Limb (tissue), 2 donors: Measurements from ENCODE around the gene CAMTA1.
A peak's percentile ranks its signal among the peaks of the same experiment; 100 is the strongest.

Source experiments
- DNase-seq, 2 donors: peaks; one replicate each; pipeline ENCODE4 v3.0.0-alpha.2; 2016; ENCODE audit errors: extremely low spot score in 2 of 2

The CAMTA1 gene

DNA sequence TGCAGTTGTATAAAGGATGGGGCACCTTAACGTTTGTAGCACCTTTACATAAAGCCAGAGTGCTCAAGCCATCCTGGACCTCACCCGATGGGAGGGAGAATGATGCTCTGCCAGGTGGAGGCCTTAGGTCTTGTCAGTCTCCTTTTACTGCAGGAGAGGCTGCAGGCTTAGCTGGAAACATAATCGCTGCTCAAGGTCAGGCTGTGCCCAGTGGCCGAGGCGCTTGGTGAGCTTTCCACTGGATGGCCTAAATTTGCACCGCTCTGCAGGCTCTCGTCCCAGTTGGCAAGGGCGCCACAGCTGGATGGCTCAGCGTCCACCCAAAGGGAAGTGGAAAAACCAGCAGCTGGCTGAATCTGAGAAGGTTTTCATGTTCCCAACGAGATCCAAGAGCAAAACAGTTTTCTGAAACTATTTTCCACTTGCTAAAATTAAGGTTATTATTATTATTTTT, 438.9 kb downstream of the CAMTA1 start:
- no peak for DNase-seq

DNA sequence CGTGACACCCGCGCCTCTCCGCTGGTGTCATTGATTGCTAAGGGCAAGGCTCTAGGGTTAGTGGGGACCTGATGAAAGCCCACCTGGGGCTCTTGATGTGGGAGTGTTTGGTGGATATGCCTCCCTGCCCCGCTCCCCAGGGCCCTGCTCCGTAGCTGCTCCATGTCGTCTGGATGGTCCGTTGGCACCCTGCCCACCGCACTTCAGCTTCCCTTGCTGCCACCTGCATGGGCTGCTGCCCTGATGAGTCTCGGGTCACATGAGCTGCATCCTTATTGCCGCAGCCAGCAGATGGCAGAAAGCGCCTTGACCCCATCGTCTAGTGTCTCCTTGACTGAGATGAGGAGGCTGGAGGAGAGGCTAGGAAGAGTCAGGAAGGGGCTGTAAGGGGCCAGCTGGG, 439.4 kb downstream of the CAMTA1 start:
- DNase-seq, result no peak

DNA sequence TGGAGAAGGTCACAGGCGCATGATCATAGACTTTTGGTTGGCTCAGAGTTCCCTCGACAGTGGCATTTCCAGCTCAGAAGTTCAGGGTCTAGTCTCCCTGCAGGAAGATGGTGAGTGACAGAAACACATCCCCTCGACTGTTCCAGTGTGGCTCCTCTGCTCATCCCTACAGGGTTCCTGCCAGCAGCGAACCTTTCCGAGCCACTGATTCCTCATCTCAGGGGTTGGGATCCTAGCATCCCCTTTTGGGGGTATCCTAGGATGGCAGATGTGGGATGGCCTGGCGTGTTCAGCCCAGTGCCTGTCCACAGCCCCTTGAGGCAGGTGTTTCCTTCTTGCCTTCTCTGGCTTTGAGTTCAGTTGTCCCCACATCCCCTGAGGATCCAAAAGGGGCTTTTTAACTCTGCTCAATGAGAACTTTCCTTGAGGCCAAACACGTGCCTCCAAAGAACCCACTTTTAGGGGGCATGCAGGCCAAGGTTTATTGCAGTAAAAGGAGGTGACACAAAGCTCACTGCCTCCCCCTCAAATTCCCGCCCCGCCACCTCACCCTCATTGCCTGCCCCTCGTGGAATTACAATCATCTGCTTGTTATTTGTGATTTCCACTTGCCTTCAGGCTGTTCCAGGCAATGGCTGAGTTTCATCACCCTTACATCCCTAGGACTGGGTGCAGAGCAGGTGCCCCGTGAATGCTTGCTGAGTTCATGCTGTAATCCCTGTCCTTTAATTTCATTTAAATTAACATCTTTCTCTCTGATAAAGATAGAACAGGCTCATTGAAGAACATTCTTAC, 440.7 kb downstream of the CAMTA1 start:
- DNase-seq, result no peak

DNA sequence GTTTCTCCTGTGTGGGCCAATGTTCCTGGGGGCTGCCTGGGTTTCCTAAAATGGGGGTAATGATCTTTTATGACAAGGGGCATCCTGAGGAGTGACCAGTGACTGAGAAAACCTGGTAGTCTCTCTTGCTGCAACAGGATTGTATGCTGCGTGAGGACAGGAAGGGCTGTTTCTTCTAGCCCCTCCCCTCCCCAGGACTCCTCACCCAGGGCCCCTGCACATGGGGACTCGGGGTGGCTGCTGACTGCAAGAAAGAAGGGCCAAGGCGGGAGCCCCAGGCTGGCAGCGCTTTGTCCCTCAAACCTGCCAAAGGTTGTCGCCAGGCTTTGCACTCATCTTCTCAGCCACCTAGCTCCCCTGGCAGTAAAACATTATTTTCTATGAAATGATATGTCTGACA, 442.4 kb downstream of the CAMTA1 start:
- DNase-seq, result no peak

DNA sequence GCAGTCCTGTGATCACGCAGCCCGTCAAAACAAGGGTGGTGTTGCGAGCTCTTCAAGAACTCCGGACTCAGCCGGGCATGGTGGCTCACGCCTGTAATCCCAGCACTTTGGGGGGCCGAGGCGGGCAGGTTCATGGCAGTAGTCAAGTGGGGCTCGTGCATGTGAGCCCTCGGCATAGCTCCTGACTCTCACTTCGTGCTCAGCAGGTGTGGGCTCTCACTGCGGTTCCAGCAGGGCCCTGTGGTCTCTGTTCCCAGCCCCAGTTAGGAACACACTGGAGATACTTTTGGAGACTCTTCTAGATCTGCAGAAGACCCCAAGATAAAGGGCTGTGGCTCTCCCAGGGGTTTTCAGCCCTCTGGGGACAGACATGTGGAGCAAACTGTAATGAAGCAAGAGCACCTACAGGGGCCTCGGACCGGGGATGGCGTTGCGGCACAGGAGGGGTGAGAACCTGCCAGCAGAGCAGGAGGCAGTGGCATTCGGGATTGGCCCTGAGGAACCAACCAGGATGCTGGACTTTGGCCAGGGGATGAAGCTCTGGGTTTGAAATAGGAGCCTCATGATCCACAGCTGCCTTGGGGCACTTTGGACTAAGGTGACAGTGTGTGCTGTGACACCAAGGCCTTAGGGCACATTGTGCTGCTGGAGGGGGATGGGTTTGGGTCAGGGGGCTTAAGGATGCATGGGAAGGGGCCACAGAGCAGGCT, 443.2 kb downstream of the CAMTA1 start:
- DNase-seq, result no peak

DNA sequence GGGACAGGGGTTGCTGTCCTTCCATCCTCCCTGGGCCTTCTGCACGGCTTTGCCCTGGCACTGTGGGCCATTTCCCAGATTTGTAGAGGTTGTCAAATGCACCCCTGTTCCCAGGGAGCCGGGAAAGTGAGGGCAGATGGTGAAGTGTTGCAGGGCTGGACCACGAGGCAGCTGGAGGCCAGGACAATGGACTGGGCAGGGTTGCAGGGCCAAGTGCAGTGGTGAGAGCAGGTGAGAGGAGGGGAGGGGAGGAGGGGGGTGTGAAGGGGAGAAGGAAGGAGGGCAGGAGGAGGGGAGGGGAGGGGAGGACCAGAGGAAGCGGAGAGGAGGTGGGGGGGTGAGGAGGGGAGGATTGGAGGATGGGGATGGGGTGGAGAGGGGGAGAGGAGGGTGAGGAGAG, 443.9 kb downstream of the CAMTA1 start:
- no peak for DNase-seq

DNA sequence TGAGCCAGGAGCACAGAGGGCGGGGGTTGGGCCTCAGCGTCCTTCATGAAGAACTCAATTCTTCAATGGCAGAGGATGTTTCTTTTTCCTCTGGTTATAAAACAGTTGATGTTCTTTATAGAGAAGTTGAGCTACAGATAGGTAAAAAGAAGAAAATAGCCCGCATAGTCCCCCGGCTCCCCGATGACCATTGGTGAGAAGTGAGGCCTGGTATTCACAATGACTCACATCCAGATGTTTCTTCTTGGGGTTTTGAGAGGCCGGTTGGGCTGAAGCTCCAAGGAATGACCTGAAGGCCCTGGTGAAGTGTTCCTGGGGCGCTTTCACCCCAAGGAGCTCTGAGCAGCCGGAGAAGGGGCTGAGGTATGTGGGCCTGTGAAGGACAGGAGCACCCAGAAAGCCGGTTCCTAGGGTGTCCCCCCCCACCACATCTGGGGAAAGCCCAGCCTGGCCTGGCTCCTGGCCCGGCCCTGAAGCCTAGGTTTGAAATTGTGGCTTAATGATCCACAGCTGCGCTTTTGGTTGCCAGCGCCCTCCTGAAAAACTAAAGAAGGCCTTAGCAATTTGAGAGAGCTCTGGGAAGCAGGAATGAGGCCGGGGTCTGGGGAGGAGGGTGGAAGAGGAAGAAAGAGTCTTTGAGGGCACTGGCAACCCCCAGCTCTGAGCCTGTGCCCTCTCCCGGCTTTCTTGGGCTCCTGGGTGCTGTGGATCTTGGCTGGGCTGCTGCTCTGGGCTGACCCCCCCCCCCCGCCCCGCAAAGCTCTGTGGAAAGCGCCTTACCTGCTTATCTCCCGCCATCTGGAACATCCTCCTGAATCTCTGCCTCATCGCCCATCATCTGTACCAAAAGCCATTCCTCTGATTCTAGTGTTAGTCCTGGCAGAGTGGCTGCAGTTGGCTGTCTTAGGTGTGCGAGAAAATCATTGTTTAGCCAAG, 444.7 kb downstream of the CAMTA1 start:
- DNase-seq, result peak in 1 of 2 donors; percentile 48

DNA sequence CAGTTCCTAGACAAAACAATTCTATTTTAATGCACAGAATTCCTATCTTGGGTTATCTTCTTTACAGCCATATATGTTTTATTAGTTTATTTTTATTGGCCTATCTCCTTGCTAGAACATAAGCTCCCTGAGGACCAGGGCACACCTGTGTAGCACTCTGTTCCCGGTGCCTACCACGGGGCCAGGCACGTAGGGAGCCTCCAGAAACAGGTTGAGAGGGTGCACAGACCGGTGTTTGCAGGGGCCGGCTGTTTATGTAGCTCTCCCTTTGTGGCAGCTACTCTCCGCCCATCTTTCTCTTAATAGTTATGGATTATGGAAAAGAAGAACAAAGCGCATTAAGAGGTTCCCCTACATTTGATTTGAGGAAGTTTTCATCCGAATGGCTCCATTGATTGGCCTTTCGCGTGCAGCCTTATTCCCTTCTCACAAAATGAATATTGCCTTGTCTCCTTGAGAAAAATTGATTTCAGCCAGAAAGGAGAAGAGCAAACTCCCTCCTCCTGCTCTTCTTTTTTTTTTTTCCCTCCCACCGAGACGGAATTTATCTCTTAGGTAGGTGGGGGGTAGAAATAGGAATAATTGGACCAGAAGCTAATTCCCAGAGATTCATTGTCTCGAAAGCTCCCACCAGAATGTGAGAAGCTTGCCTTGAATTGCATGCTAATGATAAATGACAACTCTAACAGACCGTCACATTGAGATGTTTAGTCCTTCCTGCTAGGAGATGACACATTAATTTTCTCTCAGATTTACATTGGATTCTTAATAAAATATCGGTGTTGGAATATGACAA, 447.4 kb downstream of the CAMTA1 start:
- no peak for DNase-seq

DNA sequence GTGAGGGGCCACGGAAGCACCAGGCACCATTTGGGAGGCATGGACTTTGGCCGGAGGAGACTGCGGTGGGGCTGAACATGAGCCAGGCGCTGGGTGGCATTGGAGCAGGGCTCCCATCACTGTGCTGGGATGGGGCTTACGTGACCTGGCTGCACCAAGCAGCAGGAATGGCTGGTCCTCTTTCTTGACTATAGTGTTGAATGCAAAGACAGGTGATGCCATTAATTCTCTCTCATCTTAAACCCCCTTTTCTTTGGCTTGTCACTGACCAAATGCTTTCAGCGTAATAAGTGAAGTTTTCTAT, 447.9 kb downstream of the CAMTA1 start:
- DNase-seq, result no peak

DNA sequence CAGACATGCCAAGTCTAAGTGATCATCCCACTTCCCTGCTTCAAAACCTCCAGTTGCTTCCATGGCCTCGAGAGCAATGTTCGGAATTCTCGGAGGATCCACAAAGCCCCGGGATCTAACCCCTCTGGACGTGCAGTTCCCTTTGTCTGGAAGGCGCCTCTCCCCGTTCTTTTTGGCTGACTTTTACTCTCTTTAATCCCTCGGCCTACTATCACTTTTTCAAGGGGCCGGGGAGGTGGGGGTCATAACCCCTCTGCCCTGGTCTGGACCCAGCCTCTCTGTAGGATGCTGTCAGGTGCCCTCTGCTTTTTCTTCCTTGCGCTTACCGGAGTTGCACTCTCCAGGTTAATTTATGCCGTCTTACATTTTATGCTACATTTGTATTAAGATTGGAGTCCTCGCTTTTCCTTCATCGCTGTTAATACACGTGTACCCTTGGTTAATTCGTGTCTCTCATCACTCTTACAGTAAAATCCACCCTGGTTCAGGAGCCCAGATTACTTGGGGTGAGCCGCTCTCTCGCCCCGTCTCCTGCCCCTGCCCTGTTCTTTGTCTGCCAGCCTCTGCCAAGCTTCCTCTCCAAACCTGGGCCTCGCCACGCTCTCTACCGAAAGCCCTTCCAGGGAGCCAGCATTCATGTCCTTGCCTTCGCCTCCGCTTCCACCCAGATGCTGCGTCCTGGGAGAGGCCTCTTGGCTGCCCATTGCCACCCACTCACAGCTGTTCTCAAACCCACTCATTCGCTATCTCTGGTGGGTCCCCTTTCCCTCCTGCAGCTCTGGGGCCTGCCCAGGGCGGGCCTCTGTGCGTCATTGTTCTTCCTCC, 448.6 kb downstream of the CAMTA1 start:
- DNase-seq, result no peak

DNA sequence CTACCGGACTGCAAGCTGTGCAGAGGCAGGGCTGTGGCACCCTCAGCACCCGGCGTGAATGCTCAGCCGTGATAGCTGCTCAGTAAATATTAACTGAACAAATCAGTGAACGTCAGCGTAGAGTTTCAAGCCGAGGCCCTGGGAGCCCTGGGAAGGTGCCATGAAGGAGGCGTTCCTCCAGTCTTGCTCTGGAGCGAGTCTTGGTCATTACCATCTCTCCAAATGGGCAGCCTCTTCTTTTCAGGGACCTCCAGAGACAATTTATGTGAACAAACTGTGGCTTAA, 449.2 kb downstream of the CAMTA1 start:
- DNase-seq, result no peak

DNA sequence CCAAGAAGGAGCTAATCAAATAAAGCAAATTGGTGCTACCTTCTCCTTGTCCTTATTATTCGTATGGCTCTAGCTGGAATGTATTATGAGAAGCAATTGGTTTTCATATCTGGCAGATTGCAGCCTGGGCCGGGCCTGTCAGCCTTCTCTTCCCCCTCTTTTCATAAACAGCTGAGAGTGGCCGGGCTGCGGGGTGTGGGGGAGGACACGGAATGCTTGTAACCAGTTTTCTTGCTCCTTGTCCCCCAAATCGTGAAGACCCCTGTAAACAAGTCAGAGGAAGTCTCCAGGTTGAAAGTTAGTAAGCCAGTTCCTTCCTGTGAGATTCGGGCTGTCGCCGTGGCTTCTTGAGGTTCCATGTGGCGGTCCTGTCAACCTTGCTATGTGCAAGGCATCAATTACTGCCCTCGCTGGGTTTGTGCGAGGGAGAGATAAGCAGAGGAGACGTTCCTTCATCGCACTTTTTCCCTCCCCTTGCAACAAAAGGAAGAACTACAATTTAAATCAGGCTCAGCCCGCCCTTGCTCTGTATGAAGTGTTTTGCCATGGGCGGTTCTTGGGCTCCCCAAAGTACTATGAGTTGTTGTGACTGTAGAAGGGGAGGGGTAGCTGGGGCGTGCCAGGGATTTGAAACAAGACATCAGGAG, 450.7 kb downstream of the CAMTA1 start:
- DNase-seq, result no peak

DNA sequence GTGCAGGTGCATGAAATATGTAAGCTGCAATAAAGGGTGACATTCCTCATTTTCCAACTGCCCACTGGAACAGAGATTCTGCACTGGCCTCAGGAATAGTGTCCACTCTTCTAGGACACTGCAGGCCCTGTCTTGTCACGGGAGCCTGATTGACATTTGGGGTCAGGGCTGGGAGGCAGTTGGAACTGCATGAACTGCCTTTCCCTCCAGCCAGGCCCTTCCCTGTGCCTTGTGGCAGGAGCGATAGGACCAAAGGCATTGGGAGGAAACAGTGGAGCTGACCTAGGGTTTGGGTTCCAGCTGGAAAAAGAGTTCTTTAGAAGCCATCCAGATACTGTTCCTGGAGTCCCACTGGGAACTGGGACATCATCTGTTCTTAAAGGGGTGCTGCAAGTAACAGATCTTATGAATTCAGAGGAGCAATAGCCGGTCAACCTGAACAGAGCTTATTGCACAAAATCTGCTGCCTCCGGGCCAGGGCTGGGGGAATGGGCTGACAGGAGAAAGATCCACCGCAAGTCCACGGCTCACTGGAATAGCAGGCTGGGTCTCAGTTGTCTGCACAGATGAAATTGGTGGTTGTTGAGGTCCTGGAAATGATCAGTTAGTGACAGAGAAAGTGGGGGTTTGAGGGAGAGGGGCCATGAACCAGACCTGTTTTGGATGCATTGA, 451.7 kb downstream of the CAMTA1 start:
- no peak for DNase-seq

DNA sequence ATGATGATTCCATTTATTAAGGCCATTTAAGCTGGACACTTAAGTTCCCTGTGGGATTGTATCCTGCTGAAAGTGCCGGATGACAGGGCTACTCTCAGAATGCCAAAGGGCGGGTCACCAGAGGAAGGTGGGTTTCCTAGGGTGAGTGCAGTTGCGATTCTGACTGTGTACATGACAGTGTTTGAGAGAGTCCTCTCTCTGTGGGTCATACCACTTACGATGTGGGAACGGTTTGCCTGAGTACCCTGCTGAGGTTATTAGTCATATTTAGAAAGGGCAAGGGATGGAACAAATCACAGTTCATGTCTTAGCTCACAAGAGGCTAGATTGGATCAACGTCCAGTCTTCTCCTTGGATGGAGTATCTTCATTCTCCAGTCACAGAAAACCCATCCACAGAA, 461.9 kb downstream of the CAMTA1 start:
- DNase-seq, result no peak

DNA sequence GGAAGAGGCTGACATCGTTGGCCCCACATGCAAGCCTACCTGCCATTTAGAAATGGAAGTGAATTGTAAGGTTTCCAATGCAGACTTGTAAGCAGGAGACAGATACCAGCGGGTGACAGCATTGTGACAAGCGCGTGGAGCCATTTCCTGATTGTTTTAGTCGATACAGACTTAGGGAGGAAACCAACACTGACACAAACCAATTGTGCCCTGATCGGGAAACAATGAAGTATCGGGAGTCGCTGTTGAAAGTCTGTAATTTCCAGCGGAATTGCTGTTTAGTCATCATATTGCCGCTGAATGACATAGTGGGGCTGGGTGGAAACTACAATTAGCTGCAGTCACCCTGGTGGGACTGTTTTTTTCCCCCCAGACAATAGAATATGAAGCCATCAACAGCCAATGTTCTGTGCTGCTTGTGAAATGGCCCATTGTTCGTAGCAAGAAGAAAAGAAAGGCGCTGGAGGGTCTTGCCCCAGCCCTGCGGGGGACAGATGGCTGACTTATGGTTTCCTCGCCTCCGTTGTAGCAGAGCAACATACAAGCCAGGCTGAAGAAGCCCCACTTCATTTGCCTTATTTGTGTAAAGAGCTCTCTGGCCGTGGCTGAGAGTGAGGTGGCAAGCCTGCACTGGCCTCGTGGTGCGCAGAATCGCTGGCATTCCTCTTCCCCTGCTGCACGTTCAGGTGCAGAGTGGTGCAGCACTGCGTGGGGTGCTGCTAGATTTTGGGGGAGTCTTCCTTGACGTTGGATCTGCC, 462.7 kb downstream of the CAMTA1 start:
- no peak for DNase-seq

DNA sequence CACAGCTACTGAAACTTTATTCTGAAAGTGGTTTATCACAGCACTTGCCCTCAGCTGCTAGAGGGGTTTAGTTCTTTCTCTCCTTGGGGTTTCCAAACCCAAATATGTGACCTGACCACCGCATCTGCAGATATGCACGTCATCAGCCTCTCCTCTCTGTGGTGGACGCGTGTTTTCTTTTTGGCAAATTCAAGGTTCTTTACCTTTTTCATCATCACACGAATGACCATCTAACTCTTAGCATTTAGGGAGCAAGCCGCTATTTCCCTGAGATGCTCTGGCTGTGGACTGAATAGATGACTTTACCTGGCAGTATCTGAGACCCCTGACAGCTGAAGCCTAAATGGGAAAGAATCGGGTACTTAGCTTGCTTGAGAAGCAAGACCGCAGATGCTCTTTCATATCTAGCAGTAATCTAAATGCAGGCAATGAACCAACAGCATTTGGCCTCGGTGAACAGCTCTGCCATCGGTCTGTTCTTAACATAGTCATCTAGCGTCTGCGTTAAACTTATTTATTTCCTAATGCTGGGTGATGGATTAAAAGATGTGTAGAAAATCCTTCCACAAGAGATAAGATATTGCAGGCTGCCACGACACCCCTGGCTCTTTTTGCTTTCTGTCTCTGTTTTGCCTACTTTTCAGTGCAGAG, 463.4 kb downstream of the CAMTA1 start:
- no peak for DNase-seq

DNA sequence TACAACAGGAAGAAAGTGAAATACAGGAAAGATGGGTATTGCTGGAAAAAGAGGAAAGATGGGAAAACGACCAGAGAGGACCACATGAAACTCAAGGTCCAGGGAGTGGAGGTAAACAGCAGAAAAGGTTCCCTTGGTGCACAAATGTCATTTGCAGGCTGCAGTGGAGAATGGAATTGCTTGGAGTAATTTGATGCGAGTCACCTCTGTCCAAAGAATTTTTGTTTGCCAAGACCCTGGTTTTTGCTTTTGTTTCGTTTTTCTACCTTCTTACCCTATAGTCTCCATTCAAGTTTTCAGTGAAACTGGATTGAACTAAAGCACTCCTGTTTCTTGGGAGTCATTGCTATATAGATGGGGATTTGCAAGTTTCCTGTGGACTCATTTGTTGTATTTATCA, 464.3 kb downstream of the CAMTA1 start:
- no peak for DNase-seq

DNA sequence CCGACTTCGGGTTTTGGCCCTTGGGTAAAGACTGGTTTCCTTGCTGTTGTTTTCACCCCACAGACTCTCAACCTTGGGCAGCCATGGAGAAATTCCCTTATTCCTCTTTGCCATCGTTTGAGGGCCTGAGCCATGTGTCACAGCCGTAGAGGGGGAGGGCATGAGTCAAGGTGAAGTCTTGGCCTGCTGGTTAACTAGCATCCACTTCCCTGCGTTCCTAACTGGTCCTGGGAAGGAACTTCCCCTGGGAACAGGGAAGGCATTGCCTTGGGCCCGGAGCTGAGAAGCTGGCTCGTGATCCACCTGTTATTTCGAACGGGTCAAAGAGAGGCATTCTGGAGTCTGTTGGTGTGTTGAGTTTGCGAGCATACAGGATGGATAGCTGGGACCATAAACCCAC, 464.9 kb downstream of the CAMTA1 start:
- DNase-seq, result no peak
